Globus pallidus (tissue), 1 donor: ENCODE data around the gene WNT6.

Experiments
- DNase-seq: peaks from one replicate; pipeline ENCODE4 v3.0.0-alpha.2; 2015; ENCODE audit warnings: low spot score

WNT6 gene

GRCh38 chr2:218877891-218878290, 18.3 kb downstream of the WNT6 start:
- DNase-seq: no peak

GRCh38 chr2:218878486-218878885, 18.9 kb downstream of the WNT6 start:
- no peak for DNase-seq

- DNase-seq: no peak
Observed at GRCh38 chr2:218878926-218879761, 19.5 kb downstream of the WNT6 start.

DNA sequence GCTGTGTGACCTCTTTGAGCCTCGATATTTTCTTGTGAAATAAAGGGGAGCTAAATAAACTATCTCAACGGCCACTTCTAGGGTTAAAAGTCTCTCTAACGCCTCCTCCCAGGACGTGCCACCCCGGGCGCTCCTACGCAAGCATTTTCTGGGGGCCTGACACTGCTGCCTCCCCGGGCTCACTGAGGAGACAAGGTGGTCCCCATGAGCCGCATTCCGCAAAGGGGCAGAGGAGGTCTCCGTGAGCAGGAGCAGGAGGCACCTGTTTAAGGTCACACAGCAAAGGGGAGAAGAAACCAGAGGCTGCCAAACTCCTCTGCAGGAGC, 20.1 kb downstream of the WNT6 start:
- no peak for DNase-seq

DNA sequence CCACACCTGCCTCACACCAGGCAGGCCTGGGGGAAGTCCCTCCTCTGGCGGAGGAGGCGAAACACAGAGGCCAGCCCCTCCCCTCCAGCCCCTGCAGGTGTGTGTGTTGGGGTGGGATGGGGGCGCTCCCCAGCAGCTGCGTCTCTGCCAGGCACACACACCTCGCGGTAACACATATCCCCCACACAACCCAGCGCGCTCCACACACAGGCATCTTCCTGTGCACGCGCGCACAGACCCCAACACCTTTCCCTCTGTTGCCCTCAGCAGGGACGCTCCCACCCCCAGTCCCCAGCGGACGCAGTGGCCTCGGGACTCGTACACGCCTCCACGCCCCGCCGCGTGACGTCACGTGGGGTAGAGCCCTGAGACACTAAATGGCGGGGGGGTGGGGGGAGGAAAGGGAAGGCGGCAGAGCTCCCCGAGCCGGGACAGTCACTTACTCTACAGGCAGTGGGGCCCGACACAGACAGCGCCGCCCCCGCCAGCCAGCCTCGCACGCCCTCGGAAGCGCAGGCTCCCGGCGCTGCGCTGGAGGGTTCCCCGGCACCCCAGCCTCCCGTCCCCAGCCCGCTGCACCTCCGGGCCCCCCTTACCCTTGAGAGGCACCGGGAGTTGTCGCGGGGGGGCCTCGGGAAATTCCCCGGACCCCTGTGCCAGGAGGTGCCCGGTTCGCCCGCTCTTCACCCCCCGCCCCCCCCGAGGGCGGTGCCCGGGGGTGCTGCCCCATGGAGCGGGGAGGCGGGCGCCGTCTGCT, 20.7 kb downstream of the WNT6 start, which contains the start of gene WNT10A:
Gene WNT10A (plus strand): TSS at position 751 of the 757 bp plus-strand sequence. CDS start 144 bp downstream, outside the sequence.
- no peak for DNase-seq

DNA sequence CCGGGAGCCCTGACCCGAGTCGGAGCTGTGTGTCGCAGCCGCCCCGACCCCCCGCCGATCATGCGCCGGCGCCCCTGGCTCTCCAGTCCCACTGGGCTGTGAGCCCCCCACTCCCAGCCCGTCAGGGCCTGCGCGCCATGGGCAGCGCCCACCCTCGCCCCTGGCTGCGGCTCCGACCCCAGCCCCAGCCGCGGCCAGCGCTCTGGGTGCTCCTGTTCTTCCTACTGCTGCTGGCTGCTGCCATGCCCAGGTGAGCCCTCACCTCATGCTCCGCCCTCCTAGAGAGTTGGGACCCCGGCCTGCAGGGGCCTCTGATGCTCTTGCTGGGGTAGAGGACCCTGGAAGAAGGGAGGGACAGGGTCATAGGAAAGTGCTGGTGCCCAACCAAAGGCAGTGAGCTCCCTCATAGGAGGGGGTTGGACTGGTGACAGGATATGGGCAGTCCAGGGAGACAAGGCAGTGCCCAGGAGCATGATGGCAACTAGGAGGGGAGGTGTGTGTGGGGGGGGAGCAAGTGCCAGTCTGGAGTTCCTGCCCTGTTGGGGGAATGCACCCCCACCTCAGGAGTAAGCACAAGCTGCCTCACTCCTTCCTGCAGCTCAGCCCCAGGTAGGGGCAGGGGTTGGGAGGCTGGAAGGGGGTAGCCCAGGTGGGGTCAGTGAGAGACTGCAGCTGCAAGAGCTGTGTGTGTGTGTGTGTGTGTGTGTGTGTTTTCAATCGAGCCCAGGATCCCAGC, 21.4 kb downstream of the WNT6 start:
- no peak for DNase-seq

DNA sequence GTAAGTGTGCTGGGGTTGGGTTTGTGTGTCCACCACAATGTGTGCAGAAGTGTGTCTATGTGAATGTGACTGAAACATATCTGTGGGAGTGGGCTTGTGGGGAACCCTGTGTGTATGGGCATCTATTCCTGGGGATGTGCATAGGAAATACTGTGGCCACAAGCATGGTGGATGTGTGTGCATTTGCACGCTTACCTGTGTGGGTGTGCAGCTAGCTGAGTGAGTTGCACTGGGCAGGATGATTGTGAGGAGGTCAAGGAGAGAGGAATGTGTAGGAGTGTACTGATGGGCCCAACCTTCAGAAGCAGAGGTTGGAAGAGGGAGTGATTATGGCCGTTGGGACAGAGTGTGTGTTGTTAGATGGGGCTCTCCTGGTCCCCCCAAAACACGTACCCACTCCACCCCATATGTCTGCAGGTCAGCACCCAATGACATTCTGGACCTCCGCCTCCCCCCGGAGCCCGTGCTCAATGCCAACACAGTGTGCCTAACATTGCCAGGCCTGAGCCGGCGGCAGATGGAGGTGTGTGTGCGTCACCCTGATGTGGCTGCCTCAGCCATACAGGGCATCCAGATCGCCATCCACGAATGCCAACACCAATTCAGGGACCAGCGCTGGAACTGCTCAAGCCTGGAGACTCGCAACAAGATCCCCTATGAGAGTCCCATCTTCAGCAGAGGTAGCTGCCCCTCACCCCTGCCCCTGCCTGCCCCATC, 22.3 kb downstream of the WNT6 start:
- no peak for DNase-seq

GRCh38 chr2:218882461-218882816, 22.8 kb downstream of the WNT6 start:
- no peak for DNase-seq

- no peak for DNase-seq
Observed at GRCh38 chr2:218882866-218883366, 23.3 kb downstream of the WNT6 start.

GRCh38 chr2:218883491-218884490, 24.2 kb downstream of the WNT6 start:
- DNase-seq: no peak

GRCh38 chr2:218884519-218884918, 24.9 kb downstream of the WNT6 start:
- DNase-seq: no peak

- peak; percentile 69 for DNase-seq
Observed at GRCh38 chr2:218885981-218886947, 26.7 kb downstream of the WNT6 start.

DNA sequence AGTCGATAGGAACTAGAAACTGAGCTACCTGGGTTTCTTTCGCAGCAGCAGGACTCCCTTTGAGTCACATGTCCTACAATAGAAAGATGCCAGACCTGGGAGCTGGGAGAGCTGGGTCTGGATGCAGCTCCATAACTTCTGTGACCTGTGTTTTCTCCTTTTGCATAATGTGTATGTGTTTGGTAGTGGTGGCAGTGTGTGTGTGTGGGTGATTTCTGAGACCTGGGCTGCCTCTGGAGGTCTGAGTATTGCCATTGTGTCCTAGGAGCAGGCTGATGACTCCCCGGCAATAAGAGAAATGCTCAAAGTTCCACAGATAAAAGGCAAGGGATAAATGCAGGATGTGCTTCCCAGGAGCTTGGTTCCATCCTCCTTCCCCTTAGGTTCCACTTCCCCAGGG, 27.5 kb downstream of the WNT6 start:
- DNase-seq: no peak

DNA sequence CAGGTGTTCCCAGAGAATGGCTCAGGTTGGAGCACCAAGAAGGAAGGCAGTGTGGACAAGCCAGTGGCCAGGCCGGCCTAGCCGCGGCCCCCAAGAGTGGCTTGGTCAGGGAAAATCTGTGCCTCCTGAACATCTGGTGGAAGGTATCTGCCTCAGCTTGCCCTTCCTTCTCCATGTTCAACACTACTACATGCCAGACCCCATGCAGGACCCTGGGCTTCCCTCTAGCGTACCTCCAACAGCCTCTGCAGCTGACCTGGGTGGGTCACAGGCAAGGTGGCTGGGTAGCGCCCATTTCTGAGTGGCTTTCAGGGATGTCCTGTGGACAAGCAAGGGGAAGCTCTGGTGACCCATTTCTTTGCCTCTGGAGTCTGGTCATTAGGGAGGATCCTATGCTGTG, 28.7 kb downstream of the WNT6 start:
- DNase-seq: no peak

- DNase-seq: no peak
Observed at GRCh38 chr2:218889937-218890336, 30.3 kb downstream of the WNT6 start.

DNA sequence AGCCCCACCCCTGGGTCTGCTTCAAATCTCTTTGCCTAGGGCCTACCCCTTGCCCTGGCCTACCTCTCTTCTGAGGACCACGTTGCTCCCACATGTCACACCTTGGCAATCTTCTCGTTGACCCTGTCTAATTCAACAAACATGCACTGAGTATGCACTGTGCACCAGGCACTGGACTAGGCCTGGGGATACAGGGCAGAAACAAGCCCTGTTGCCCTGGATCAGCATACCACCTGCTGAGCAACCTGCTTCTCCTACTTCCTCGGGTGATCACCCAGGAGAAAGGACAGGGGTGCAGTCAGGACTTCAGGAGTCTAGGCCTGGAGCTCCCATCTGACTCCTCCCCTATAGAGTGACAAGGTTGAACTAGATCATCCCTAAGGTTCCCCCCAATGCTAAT, 30.8 kb downstream of the WNT6 start:
- no peak for DNase-seq

DNA sequence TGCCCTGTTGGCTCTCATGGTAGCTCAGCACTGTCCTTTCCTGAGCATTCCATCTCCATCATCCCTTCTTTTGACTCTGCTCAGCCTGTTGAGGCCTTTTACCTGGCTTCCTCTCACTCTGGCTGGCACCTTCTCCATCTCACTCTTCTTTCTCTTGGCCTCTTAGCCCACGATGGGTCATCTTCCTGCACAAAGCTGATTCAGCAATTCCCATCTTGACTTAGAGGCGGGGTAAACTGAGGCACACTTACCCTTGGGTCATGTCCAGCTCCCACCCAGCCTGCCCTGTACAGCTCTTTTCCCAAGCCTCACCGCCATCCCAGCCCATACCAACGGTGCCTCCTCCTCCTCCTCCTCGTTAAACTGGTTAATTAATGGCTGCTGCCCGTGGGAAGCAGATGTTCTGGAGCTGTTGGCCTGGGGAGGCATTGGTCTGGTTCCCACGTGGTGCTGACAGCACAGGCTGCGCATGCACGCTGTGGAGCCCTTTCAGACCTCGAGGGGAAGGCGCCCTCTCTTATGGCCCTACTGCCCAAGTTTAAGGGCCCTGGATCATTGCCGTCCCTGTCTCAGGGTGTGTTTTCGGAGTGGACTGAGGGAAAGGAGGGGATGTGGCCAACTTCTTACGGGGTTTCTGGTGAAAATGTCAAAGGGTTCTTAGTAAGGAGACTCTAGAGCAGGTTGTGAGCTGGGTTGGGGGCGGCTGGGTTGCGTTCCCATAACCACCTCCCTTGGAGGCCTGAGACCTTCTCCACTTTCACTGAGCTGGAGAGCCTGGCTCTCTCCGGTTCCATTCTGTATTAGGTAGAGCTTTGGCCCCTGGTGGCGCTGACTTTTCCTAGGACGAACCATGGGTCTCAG, 31.9 kb downstream of the WNT6 start:
- DNase-seq: no peak

DNA sequence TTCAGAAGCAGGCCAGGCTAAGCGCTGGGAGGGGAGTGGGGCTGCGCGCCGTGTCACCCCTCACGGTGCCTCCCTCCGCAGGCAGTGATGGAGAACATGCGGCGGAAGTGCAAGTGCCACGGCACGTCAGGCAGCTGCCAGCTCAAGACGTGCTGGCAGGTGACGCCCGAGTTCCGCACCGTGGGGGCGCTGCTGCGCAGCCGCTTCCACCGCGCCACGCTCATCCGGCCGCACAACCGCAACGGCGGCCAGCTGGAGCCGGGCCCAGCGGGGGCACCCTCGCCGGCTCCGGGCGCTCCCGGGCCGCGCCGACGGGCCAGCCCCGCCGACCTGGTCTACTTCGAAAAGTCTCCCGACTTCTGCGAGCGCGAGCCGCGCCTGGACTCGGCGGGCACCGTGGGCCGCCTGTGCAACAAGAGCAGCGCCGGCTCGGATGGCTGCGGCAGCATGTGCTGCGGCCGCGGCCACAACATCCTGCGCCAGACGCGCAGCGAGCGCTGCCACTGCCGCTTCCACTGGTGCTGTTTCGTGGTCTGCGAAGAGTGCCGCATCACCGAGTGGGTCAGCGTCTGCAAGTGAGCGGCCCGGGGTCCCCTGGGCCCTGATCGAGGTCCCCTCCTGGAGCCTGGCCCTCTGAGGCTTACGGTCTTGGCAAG, 33.2 kb downstream of the WNT6 start:
- no peak for DNase-seq
